ENCODE results near the gene PHLDB3.

The PHLDB3 gene

GRCh38 chr19:43447655-43448054 lies 56.9 kb downstream of the PHLDB3 start:
- H2AFZ ChIP-seq (ENCODE audit: low read depth, low read length, severe bottlenecking) = no peak overlapping the region

DNA sequence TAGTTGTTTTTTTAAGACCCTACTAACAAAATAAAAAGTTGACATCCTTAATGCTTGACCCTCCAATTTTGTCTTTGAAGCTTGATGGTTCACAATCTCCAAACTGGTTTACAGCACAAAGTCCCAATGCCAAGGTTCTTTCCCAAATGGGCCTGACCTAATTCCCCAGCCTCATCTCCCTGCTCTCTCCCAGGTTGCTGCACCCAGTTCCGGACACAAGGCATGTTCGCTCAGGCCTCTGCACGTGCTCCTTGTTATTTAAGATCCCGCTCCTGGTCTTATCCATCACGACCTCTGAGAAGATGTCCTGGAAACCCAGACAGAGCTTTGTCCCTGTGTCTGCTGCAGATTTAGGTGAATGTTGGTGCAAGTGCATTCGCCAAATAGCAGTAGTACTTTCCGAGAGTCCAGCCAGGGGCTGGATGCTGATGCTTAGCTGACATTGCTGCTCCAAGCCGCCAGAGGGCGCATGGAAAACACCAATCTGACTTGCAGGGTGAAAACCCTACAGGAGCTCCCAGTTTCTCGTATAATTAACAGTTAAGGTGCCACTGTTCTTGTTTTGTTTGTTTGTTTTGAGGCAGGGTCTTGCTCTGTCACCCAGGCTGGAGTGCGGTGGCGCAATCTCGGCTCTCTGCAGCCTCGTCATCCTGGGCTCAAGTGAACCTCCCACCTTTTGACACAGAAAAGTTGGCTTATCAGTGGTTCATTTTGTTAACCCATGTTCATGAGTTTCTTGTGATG lies 57.6 kb downstream of the PHLDB3 start:
- Histone ChIP-seq H3K9me3 (ENCODE audit: insufficient read depth, low read length) (no peaks in the 10 kb centered on the region), H2AFZ (ENCODE audit: low read depth, low read length, severe bottlenecking) (no peak overlapping the region), H3K79me2 (ENCODE audit: insufficient read depth, low read length) (no peaks in the 10 kb centered on the region), H3F3A (ENCODE audit: insufficient read depth) (no peaks in the 10 kb centered on the region), H4K20me1 (ENCODE audit: low read depth, low read length) (no peaks in the 10 kb centered on the region), H3K4me3 (ENCODE audit: insufficient read depth, low read length, poor library complexity, severe bottlenecking) (no peak overlapping the region), H3K27ac (ENCODE audit: low read depth, low read length) (no peak overlapping the region), H3K9me2 (replicated peaks; ENCODE audit: insufficient read depth, low read length) (no peaks in the 10 kb centered on the region), H3K4me2 (ENCODE audit: low read depth, low read length, poor library complexity, severe bottlenecking) (no peak overlapping the region), H3K27me3 (ENCODE audit: low read length) (no peaks in the 10 kb centered on the region), H3K9ac (ENCODE audit: low read length) (no peak overlapping the region), H3K36me3 (ENCODE audit: low read length) (no peaks in the 10 kb centered on the region)
- TF ChIP-seq EZH2phosphoT487 (conservative IDR thresholded peaks at IDR 0.05; ENCODE audit: low read length) = no peak
- TF ChIP-seq, protein P1, sequence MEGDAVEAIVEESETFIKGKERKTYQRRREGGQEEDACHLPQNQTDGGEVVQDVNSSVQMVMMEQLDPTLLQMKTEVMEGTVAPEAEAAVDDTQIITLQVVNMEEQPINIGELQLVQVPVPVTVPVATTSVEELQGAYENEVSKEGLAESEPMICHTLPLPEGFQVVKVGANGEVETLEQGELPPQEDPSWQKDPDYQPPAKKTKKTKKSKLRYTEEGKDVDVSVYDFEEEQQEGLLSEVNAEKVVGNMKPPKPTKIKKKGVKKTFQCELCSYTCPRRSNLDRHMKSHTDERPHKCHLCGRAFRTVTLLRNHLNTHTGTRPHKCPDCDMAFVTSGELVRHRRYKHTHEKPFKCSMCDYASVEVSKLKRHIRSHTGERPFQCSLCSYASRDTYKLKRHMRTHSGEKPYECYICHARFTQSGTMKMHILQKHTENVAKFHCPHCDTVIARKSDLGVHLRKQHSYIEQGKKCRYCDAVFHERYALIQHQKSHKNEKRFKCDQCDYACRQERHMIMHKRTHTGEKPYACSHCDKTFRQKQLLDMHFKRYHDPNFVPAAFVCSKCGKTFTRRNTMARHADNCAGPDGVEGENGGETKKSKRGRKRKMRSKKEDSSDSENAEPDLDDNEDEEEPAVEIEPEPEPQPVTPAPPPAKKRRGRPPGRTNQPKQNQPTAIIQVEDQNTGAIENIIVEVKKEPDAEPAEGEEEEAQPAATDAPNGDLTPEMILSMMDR (IDR thresholded peaks at IDR 0.05; ENCODE audit: insufficient read depth, low read length, poor library complexity, severe bottlenecking) = peak; percentile 76

More at GRCh38 chr19:43447655-43448054, 56.9 kb downstream of the PHLDB3 start:
- Histone ChIP-seq H3K4me3 (ENCODE audit: insufficient read depth, low read length, poor library complexity, severe bottlenecking) (no peak overlapping the region), H3K4me2 (ENCODE audit: low read depth, low read length, poor library complexity, severe bottlenecking) (no peak overlapping the region), H3K36me3 (ENCODE audit: low read length) (no peaks in the 10 kb centered on the region), H3K9ac (ENCODE audit: low read length) (no peak overlapping the region), H3K27ac (ENCODE audit: low read depth, low read length) (no peak overlapping the region), H3K27me3 (ENCODE audit: low read length) (no peaks in the 10 kb centered on the region), H4K20me1 (ENCODE audit: low read depth, low read length) (no peaks in the 10 kb centered on the region), H3K79me2 (ENCODE audit: insufficient read depth, low read length) (no peaks in the 10 kb centered on the region), H3K9me2 (replicated peaks; ENCODE audit: insufficient read depth, low read length) (no peaks in the 10 kb centered on the region), H3F3A (ENCODE audit: insufficient read depth) (no peaks in the 10 kb centered on the region), H3K9me3 (ENCODE audit: insufficient read depth, low read length) (no peaks in the 10 kb centered on the region)
- TF ChIP-seq, protein P1 (IDR thresholded peaks at IDR 0.05; ENCODE audit: insufficient read depth, low read length, poor library complexity, severe bottlenecking) = no peak
- TF ChIP-seq EZH2phosphoT487 (conservative IDR thresholded peaks at IDR 0.05; ENCODE audit: low read length) = no peak

DNA sequence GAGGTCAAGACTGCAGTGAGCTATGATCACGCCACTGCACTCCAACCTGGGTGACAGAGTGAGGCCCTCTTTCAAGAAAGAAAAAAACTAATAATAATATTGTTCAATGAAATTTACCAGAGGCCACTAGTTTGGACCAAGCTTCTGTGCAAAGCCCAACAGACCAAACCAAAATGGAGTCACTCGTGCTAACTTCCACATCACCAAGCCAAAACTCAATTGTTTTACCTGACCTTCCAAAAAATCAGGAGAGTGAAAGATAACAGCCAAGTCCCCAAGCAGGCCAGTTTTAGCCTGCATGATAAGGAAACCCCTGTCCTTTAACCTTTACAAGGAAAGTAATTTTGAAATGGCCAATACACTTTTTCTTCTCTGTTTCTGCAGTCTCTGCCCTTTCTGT lies 59.1 kb downstream of the PHLDB3 start:
- TF ChIP-seq, protein P1 (IDR thresholded peaks at IDR 0.05; ENCODE audit: insufficient read depth, low read length, poor library complexity, severe bottlenecking) = no peak
- no peak for TF ChIP-seq EZH2phosphoT487 (conservative IDR thresholded peaks at IDR 0.05; ENCODE audit: low read length)
- Histone ChIP-seq H3K9me2 (replicated peaks; ENCODE audit: insufficient read depth, low read length) (no peaks in the 10 kb centered on the region), H3F3A (ENCODE audit: insufficient read depth) (no peaks in the 10 kb centered on the region), H3K27ac (ENCODE audit: low read depth, low read length) (no peak overlapping the region), H4K20me1 (ENCODE audit: low read depth, low read length) (no peaks in the 10 kb centered on the region), H3K36me3 (ENCODE audit: low read length) (no peaks in the 10 kb centered on the region), H3K9me3 (ENCODE audit: insufficient read depth, low read length) (no peaks in the 10 kb centered on the region), H3K27me3 (ENCODE audit: low read length) (no peaks in the 10 kb centered on the region), H2AFZ (ENCODE audit: low read depth, low read length, severe bottlenecking) (no peak overlapping the region), H3K9ac (ENCODE audit: low read length) (no peak overlapping the region), H3K4me3 (ENCODE audit: insufficient read depth, low read length, poor library complexity, severe bottlenecking) (no peak overlapping the region), H3K4me2 (ENCODE audit: low read depth, low read length, poor library complexity, severe bottlenecking) (no peak overlapping the region), H3K79me2 (ENCODE audit: insufficient read depth, low read length) (no peaks in the 10 kb centered on the region)
